ENCODE results near the gene ADGB.
A peak's percentile ranks its signal among the peaks of the same experiment; 100 is the strongest.
"Not testable (repeated sequence)": the region's sequence is repeated elsewhere in the genome, so short reads cannot be mapped to it uniquely, and the experiment has no call there.

ADGB gene

DNA sequence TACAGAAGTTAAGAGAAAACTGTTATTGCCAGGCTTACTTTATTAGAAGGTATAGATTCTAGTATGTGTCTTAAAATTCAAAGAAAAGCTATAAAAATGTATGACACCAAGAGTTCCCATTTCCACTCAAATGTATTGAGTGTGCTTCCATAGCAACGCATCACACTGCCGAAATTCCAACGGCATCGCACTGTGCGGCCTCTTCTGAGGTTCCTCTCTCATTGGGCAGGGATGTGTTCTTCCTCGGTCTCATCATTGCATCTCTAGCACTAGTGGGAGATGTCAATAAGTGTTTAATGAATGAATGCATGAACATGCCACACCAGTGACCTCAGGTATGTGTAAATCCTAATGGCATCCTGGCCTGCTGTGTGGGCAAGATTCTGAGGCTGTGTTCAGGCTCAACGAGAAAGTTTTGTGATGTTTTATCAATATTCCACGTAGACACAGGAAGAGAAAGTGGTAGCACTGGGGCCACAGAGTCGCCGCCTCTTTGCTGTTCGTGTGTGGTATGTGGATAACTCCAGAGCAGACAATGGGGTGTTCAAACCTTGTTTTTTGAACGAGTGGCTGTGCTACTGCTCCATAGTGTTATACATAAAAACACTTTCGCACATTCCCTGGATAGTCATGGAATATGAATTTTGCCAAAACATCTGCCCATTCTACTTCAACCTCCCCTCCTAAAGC, 171.6 kb downstream of the ADGB start:
- DNase-seq: no peak

- DNase-seq: peak; percentile 24
These were observed 172.4 kb downstream of the ADGB start for GRCh38 chr6:146770965-146771735.

- no peak for DNase-seq
These were observed 176.4 kb downstream of the ADGB start for GRCh38 chr6:146775220-146775619.

GRCh38 chr6:146781836-146782235, 183.1 kb downstream of the ADGB start:
- DNase-seq: no peak

DNA sequence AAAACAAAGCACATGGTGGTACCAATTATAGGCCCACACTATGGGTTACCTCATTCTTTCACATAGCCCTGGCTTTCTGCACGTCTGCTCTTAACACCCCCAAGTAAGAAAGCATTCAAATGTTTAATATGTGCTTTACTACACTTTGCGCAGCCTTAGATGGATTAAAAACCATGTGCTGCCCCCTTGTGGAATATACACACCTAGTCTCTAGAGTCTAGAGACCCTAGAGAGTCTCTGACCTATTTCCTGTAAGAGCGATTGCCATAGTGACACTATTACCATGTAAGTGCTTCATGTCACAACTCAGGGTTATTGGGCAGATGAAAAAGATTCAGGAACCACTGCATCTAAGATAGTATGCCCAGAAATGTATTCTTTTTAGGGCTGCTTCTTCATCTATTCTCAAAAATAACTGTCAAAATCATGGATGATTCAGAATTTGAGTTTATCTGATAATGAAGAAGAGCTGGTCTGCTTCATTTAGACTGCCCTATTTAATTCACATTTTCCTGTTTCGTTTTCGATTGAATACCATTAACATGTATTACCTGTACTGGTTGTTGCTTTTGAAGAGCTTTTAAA, 186.3 kb downstream of the ADGB start:
- no peak for DNase-seq

- DNase-seq: no peak
These were observed 189.2 kb downstream of the ADGB start for GRCh38 chr6:146787876-146788508.

GRCh38 chr6:146790561-146791091, 191.9 kb downstream of the ADGB start:
- DNase-seq: no peak

GRCh38 chr6:146791930-146792329, 193.2 kb downstream of the ADGB start:
- no peak for DNase-seq

GRCh38 chr6:146793218-146793617, 194.4 kb downstream of the ADGB start:
- not testable (repeated sequence) for DNase-seq

DNA sequence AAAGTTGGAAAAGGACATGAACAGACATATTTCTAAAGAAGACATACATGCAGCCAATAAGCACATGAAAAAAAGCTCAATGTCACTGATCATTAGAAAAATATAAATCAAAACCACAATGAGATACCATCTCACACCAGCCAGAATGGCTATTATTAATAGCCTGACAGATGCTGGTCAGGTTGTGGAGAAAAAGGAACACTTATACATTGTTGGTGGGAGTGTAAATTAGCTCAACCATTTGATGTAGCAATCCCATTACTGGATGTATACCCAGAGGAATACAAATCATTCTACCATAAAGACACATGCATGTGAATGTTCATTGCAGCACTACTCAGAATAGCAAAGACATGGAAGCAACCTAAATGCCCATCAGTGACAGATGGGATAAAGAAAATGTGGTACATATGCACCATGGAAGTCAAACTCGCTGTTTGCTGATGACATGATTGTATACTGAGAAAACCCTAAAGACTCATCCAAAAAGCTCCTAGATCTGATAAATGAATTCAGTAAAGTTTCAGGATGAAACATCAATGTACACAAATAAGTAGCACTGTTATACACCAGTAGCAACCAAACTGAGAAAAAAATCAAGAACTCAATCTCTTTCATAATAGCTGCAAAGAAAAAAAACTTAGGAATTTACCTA, 196.8 kb downstream of the ADGB start:
- no peak for DNase-seq

GRCh38 chr6:146803167-146803566, 204.4 kb downstream of the ADGB start:
- not testable (repeated sequence) for DNase-seq

DNA sequence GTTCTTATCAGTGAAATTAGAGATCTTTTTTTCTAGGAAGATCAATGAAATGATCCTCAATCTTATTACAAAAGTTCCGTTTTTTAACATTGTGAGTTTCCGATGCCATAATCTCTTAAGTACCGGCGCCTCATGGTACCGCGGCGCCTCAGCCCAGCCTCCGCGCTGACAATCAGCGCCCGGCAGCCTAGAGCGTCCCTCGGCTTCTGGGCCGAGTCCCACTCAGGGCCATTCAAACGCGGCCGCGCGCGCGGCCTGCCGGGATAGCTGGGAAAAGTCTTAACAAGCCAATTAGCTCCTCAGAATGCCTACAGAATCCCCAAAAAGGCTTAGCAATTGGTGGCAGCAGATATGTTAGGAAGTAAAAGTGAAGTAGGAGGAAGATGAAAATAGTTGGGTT, 204.8 kb downstream of the ADGB start:
- DNase-seq: no peak

- no peak for DNase-seq
These were observed 207.0 kb downstream of the ADGB start for GRCh38 chr6:146805546-146806325.

DNA sequence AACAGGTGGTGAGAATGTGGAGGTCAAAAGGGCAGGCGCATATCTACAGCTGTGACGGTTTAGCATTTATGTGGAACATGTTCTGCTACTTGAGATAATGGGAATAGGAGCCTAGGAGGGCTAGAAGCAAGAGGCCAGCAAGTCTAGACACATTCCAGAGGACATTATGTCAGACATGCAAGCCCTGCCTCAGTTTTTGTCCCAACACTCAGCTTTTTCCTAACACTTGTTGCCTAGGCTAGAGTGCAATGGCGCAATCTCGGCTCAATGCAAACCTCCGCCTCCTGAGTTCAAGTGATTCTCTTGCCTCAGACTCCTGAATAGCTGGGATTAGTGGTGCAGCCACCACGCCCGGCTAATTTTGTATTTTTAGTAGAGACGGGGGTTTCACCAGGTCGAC, 210.2 kb downstream of the ADGB start:
- not testable (repeated sequence) for DNase-seq

DNA sequence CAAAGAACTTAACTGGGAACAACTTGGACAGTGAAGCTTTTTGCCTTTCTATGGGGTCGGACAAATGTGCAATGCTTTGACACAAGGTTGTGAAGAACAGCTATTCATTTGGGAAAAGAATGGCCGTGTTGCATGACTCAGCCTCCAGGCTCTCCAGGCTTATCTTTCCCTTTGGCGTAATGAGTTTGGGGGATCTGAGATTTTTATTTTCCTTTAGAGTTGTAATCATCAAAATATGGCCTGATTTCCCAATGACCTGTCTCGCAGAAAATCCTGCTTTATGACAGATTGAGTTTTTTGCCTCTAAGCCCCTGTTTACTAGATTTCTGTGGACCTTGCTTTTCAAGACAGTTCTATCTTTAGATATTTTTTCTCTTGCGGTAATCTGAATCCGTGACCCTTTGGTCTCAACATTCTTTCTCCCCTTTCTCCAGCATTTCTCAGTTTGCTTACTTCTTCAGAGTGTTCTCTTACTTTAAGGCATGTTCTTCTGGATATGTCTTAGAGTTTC, 214.1 kb downstream of the ADGB start:
- DNase-seq: not testable (repeated sequence)

GRCh38 chr6:146813554-146813953, 214.8 kb downstream of the ADGB start:
- DNase-seq: no peak

- no peak for DNase-seq
These were observed 215.5 kb downstream of the ADGB start for GRCh38 chr6:146814148-146814750.

- not testable (repeated sequence) for DNase-seq
These were observed 217.0 kb downstream of the ADGB start for GRCh38 chr6:146815511-146816462.

DNA sequence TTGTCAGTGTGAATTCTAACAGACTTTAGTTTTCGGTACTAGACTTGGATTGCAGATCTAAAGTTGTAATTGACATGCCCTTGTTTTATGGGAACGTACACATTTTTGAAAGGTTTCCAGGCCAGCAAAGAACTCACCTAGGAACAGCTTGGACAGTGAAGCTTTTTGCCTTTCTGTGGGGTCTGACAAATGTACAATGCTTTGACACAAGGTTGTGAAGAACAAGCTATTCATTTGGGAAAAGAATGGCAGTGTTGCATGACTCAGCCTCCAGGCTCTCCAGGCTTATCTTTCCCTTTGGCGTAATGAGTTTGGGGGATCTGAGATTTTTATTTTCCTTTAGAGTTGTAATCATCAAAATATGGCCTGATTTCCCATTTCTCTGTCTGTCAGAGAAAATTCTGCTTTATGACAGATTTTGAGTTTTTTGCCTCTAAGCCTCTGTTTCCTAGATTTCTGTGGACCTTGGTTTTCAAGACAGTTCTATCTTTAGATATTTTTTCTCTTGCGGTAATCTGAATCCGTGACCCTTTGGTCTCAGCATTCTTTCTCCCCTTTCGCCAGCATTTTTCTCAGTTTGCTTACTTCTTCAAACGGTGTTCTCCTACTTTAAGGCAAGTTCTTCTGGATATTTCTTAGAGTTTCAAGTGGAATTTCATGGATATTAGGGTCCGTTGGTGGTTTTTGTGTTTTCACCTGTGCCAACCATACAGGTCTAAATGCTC, 221.0 kb downstream of the ADGB start:
- DNase-seq: no peak
